ENCODE results near the gene UBL7.

DNA sequence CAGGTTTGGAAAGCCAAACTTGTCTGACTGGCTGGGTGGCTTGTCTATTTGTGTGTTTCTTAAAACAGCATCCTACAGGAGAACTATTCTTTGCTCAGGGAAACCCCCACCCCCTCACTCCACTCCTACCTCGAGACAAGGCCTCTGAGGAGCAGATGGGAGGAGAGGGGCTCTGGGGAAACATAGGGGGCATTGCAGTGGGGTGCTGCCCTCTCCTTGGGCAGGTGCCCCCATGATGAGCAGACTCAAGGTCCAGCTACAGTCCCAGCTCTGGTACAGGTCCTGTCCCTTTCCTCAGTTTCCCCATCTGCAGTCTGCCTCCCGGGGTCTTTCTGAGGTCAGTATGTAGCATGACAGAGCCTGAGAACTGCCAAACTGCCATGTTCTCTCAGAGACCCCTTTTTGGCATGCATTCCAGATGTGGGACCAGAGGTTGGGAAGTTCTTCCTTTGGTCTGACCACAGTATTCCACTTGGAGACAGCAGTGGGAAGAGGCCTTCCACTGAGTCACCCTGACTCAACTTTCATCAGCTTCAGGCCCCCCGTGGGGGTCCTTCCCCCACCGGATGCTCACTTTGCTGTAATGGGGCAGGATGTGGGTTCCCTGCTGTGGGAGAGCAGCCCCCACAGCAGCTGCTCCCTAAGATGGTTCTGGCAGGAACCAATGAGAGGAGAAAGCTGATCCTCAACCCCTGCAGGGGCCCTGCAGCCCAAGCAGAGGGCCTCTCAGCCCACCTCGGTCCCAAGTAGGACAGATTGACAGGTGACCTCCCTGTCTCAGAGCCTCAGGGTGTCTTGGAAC is 61.2 kb downstream of the UBL7 start:
- TF ChIP-seq, protein P1, sequence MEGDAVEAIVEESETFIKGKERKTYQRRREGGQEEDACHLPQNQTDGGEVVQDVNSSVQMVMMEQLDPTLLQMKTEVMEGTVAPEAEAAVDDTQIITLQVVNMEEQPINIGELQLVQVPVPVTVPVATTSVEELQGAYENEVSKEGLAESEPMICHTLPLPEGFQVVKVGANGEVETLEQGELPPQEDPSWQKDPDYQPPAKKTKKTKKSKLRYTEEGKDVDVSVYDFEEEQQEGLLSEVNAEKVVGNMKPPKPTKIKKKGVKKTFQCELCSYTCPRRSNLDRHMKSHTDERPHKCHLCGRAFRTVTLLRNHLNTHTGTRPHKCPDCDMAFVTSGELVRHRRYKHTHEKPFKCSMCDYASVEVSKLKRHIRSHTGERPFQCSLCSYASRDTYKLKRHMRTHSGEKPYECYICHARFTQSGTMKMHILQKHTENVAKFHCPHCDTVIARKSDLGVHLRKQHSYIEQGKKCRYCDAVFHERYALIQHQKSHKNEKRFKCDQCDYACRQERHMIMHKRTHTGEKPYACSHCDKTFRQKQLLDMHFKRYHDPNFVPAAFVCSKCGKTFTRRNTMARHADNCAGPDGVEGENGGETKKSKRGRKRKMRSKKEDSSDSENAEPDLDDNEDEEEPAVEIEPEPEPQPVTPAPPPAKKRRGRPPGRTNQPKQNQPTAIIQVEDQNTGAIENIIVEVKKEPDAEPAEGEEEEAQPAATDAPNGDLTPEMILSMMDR (IDR thresholded peaks at IDR 0.05): no peak
- no peak for TF ChIP-seq EP300 (IDR thresholded peaks at IDR 0.05)
- no peak for TF ChIP-seq POLR2AphosphoS5 (IDR thresholded peaks at IDR 0.05)
- TF ChIP-seq POLR2A (IDR thresholded peaks at IDR 0.05): no peak
